A549 (cell line): ENCODE data around the gene SLC15A3.

Experiments used
- CHD2 ChIP-seq: fragments of 150-350 bp; IDR thresholded peaks from 2 replicates; pipeline ENCODE4 v1.6.1; 2014; ENCODE audit warnings: low read length; ENCODE audit not compliant: partially characterized antibody
- EHMT2 ChIP-seq: fragments of 200-600 bp; sonication (generic); IDR thresholded peaks from 2 replicates; pipeline ENCODE4 v1.6.1; 2016; ENCODE audit warnings: antibody characterized with exemption, low read depth, mild to moderate bottlenecking, moderate library complexity
- EP300 ChIP-seq, 2 experiments: fragments of >200 bp; sonication (Bioruptor Twin); formaldehyde crosslinking; IDR thresholded peaks; 2 replicates in 1 of 2; 3 replicates in 1 of 2; pipeline ENCODE4 v1.6.1; 2016 to 2017
- JUN ChIP-seq, 2 experiments: fragments of >200 bp; sonication (Bioruptor Twin); formaldehyde crosslinking; IDR thresholded peaks; 2 replicates in 1 of 2; 3 replicates in 1 of 2; pipeline ENCODE4 v1.6.1; 2016 to 2017
- MYC ChIP-seq: IDR thresholded peaks from 2 replicates; pipeline ENCODE4 v1.6.1; 2012; ENCODE audit warnings: mild to moderate bottlenecking, inconsistent platforms, low read length, improper control_type of control experiment, borderline replicate concordance
- NFE2L2 ChIP-seq: fragments of 150-350 bp; conservative IDR thresholded peaks from 2 replicates; pipeline ENCODE4 v1.6.1; 2014; ENCODE audit warnings: low read length
- PHF8 ChIP-seq: fragments of 200-600 bp; sonication (generic); IDR thresholded peaks from 2 replicates; pipeline ENCODE4 v1.6.1; 2016; ENCODE audit warnings: low read depth, mild to moderate bottlenecking, antibody characterized with exemption, moderate library complexity, borderline replicate concordance
- POLR2A ChIP-seq: IDR thresholded peaks from 2 replicates; pipeline ENCODE4 v1.6.1; 2012; ENCODE audit warnings: mild to moderate bottlenecking, low read length
- SREBF2 ChIP-seq: fragments of 450-650 bp; IDR thresholded peaks from 2 replicates; pipeline ENCODE4 v1.6.1; 2014; ENCODE audit warnings: mild to moderate bottlenecking, moderate library complexity
- ZSCAN20 ChIP-seq: fragments of 250-450 bp; sonication (Bioruptor Pico); IDR thresholded peaks from 2 replicates; pipeline ENCODE4 v1.8.0; 2022; ENCODE audit warnings: mild to moderate bottlenecking, moderate library complexity
- TF ChIP-seq, protein P1 (sequence below): fragments of >200 bp; sonication (Bioruptor Twin); formaldehyde crosslinking; IDR thresholded peaks from 3 replicates; pipeline ENCODE4 v1.5.1; 2016
- TF ChIP-seq, protein P2 (sequence below): fragments of 200-600 bp; sonication (generic); IDR thresholded peaks from 2 replicates; pipeline ENCODE4 v1.6.1; 2016; ENCODE audit warnings: antibody characterized with exemption, mild to moderate bottlenecking, moderate library complexity

DNA sequence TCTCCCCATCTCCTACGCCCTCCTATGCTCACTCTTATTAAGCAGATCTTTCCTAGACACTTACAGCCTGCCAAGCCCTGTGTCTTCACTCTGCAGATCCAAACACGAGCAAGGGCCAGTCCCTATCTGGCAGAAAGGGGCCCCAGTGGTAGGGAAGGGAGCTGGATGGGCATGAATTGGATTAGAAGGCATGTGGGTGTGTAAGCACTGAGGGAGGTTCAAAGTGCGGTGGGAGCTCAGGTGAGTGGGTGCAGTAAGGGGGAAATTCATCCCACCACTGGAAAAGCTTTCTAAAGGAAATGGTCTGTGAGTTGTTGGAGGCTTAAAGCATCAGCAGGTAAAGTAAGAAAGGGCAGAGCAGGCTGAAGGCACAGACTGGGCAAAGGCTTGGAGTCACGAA is 22.2 kb downstream of the SLC15A3 start:
- TF ChIP-seq NFE2L2, result no peak
- TF ChIP-seq, protein P1, sequence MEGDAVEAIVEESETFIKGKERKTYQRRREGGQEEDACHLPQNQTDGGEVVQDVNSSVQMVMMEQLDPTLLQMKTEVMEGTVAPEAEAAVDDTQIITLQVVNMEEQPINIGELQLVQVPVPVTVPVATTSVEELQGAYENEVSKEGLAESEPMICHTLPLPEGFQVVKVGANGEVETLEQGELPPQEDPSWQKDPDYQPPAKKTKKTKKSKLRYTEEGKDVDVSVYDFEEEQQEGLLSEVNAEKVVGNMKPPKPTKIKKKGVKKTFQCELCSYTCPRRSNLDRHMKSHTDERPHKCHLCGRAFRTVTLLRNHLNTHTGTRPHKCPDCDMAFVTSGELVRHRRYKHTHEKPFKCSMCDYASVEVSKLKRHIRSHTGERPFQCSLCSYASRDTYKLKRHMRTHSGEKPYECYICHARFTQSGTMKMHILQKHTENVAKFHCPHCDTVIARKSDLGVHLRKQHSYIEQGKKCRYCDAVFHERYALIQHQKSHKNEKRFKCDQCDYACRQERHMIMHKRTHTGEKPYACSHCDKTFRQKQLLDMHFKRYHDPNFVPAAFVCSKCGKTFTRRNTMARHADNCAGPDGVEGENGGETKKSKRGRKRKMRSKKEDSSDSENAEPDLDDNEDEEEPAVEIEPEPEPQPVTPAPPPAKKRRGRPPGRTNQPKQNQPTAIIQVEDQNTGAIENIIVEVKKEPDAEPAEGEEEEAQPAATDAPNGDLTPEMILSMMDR, result no peak
- no peak for TF ChIP-seq EHMT2
- no peak for TF ChIP-seq POLR2A
- TF ChIP-seq CHD2, result no peak
- TF ChIP-seq, protein P2, sequence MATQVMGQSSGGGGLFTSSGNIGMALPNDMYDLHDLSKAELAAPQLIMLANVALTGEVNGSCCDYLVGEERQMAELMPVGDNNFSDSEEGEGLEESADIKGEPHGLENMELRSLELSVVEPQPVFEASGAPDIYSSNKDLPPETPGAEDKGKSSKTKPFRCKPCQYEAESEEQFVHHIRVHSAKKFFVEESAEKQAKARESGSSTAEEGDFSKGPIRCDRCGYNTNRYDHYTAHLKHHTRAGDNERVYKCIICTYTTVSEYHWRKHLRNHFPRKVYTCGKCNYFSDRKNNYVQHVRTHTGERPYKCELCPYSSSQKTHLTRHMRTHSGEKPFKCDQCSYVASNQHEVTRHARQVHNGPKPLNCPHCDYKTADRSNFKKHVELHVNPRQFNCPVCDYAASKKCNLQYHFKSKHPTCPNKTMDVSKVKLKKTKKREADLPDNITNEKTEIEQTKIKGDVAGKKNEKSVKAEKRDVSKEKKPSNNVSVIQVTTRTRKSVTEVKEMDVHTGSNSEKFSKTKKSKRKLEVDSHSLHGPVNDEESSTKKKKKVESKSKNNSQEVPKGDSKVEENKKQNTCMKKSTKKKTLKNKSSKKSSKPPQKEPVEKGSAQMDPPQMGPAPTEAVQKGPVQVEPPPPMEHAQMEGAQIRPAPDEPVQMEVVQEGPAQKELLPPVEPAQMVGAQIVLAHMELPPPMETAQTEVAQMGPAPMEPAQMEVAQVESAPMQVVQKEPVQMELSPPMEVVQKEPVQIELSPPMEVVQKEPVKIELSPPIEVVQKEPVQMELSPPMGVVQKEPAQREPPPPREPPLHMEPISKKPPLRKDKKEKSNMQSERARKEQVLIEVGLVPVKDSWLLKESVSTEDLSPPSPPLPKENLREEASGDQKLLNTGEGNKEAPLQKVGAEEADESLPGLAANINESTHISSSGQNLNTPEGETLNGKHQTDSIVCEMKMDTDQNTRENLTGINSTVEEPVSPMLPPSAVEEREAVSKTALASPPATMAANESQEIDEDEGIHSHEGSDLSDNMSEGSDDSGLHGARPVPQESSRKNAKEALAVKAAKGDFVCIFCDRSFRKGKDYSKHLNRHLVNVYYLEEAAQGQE, result no peak
- no peak for TF ChIP-seq SREBF2
- no peak for TF ChIP-seq EP300 (IDR thresholded peaks at IDR 0.05)
- TF ChIP-seq ZSCAN20 (CRISPR knock-in tag), result no peak
- no peak for TF ChIP-seq JUN (IDR thresholded peaks at IDR 0.05)
- no peak for TF ChIP-seq MYC
- no peak for TF ChIP-seq PHF8
